Measurements from ENCODE around the gene ZIC5. TPM values are rescaled to one million over a fixed set of nuclear protein-coding genes. Genes with fewer than 3 reads are reported as not detected.
A peak's percentile ranks its signal among the peaks of the same experiment; 100 is the strongest.

Gene ZIC5
- polyA plus RNA-seq, 2 of the 4 experiments (the other 2 are of a cell fraction): 2.8 to 3.1 TPM

GRCh38 chr13:99979453-99980200 lies 8.1 kb upstream of the ZIC5 start:
- peak; percentile 25 to 56; a peak in 3 of 6 replicates for ATAC-seq
- CTCF ChIA-PET: interaction anchor here (1.1 kb wide), 1 partner anchor 9 kb away, joined by 3 read pairs; no protein-coding TSS in a partner anchor
- Histone ChIP-seq H3K27ac (peak overlapping the region; percentile 84 to 97), H3K4me2 (peak overlapping the region; percentile 92), H3K9me3 (no peaks in the 10 kb centered on the region), H3K4me3 (peak overlapping the region; percentile 92), H3K4me1 (peaks cover 7% of the 10 kb centered on the region; the same call in 2 of the 3 replicates)
- POLR2A ChIA-PET: interaction anchor here (0.6 to 4.6 kb wide), 5 partner anchors 9 to 695 kb away, joined by 3 to 79 read pairs (median 15); partner anchors contain the start of genes PCCA, TMTC4 and ZIC5
- peak in 1 of 2 experiments; percentile 60 for DNase-seq (ENCODE audit: low read depth in 1 of 2, low spot score in 1 of 2)
- TF ChIP-seq MAX (IDR thresholded peaks at IDR 0.05) (peak; percentile 82), CHD2 (IDR thresholded peaks at IDR 0.05; ENCODE audit: low read length, partially characterized antibody) (peak; percentile 66), JUN (IDR thresholded peaks at IDR 0.05) (peak in 1 of 2 experiments; percentile 39; a peak in 1 of 5 replicates), RCOR1 (IDR thresholded peaks at IDR 0.05; ENCODE audit: low read depth, low read length) (no peak), REST (IDR thresholded peaks at IDR 0.05) (peak; percentile 50; the same call in 1 of the 2 replicates), HOXB13 (CRISPR knock-in tag; IDR thresholded peaks at IDR 0.05; ENCODE audit: low read depth) (no peak), HEYL (CRISPR knock-in tag; IDR thresholded peaks at IDR 0.05) (no peak), TFCP2L1 (CRISPR knock-in tag; IDR thresholded peaks at IDR 0.05) (no peak)
- TF ChIP-seq, protein P1, sequence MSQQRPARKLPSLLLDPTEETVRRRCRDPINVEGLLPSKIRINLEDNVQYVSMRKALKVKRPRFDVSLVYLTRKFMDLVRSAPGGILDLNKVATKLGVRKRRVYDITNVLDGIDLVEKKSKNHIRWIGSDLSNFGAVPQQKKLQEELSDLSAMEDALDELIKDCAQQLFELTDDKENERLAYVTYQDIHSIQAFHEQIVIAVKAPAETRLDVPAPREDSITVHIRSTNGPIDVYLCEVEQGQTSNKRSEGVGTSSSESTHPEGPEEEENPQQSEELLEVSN (IDR thresholded peaks at IDR 0.05; ENCODE audit: borderline replicate concordance, low read depth): peak; percentile 97
- 0% methylated on average over 8 of the region's 59 CpGs for WGBS (ENCODE audit: missing lambda C conversion rate)
- no peak for FAIRE-seq

GRCh38 chr13:99978799-99979452 lies 7.4 kb upstream of the ZIC5 start:
- no peak for ATAC-seq
- CTCF ChIA-PET: no interaction called here
- 57% methylated on average over 17 of the region's 18 CpGs for WGBS (ENCODE audit: missing lambda C conversion rate)
- no peak for FAIRE-seq
- POLR2A ChIA-PET: interaction anchor here (4.6 kb wide), 1 partner anchor 8 kb away, joined by 79 read pairs; the partner anchor contains the start of gene ZIC5
- TF ChIP-seq JUNB (IDR thresholded peaks at IDR 0.05) (no peak), ESRRA (IDR thresholded peaks at IDR 0.05; ENCODE audit: borderline replicate concordance, low read length) (no peak), EHF (CRISPR knock-in tag; IDR thresholded peaks at IDR 0.05) (no peak), CHD4 (IDR thresholded peaks at IDR 0.05; ENCODE audit: borderline replicate concordance) (no peak), SREBF2 (IDR thresholded peaks at IDR 0.05) (no peak)
- TF ChIP-seq, protein P2, sequence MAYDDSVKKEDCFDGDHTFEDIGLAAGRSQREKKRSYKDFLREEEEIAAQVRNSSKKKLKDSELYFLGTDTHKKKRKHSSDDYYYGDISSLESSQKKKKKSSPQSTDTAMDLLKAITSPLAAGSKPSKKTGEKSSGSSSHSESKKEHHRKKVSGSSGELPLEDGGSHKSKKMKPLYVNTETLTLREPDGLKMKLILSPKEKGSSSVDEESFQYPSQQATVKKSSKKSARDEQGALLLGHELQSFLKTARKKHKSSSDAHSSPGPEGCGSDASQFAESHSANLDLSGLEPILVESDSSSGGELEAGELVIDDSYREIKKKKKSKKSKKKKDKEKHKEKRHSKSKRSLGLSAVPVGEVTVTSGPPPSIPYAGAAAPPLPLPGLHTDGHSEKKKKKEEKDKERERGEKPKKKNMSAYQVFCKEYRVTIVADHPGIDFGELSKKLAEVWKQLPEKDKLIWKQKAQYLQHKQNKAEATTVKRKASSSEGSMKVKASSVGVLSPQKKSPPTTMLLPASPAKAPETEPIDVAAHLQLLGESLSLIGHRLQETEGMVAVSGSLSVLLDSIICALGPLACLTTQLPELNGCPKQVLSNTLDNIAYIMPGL (CRISPR knock-in tag; IDR thresholded peaks at IDR 0.05; ENCODE audit: borderline replicate concordance): no peak
- no peak for DNase-seq (ENCODE audit: low read depth in 1 of 2, low spot score in 1 of 2)
- H3K9me3 ChIP-seq: no peaks in the 10 kb centered on the region
- H3K4me3 ChIP-seq: peak overlapping the region; percentile 92
- peak overlapping the region in 1 of 2 experiments; percentile 97; a peak in 4 of 6 replicates for H3K27ac ChIP-seq
- peak overlapping the region; percentile 92 for H3K4me2 ChIP-seq
- H3K4me1 ChIP-seq: peaks cover 4% of the 10 kb centered on the region; the same call in 2 of the 3 replicates
